ENCODE data around the gene ARHGEF4. TPM values are rescaled to one million over a fixed set of nuclear protein-coding genes. Genes with fewer than 3 reads are reported as not detected.

Gene ARHGEF4
- total RNA-seq, 1 experiment from 2014 or later: 12.6 TPM

DNA sequence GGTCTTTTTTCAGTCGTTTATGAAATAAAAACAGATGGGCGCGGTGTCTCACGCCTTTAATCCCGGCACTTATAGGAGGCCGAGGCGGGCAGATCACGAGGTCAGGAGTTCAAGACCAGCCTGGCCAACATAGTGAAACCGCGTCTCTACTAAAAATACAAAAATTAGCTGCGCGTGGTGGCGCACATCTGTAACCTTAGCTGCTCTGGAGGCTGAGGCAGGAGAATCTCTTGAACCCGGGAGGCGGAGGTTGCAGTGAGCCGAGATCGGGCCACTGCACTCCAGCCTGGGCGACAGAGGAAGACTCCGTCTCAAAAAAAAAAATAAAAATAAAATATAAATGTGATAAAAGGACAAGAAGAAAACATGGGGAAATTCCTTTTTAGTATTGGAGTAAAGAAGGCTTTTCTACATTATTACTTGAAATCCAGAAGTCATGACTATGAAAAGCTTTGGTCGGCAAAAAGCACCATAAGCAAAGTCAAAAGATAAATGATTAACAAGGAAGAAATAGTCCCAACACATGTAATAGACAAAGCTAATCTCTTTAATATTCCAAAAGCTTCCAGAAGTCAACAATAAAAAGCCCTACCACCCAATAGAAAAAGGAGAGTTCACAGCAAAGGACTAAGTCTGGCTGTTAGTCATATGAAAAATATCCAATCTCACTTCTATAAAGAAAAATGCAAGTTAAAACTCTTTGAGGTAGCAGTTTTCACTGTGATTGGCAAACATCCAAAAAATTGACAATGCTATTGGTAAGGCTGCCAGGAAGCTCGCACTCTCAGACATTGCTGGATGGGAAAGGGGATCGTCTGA, 258.0 kb downstream of the ARHGEF4 start:
- Histone ChIP-seq H4K91ac (ENCODE audit: insufficient read length, low read depth, low read length) (no peak overlapping the region), H2BK20ac (ENCODE audit: low read depth, low read length, poor library complexity, severe bottlenecking) (no peak overlapping the region), H4K5ac (ENCODE audit: insufficient read length, low read depth, low read length) (no peak overlapping the region), H2AFZ (ENCODE audit: low read length) (no peak overlapping the region), H4K20me1 (ENCODE audit: control insufficient read depth, insufficient read depth, insufficient read length) (no peaks in the 10 kb centered on the region), H2BK15ac (ENCODE audit: low read depth, low read length) (no peak overlapping the region), H3K9me3 (ENCODE audit: control insufficient read depth, low read depth, low read length) (no peaks in the 10 kb centered on the region), H3K4ac (ENCODE audit: low read depth, low read length) (no peak overlapping the region), H3K56ac (ENCODE audit: insufficient read length, low read depth, low read length) (no peak overlapping the region), H3K27ac (ENCODE audit: insufficient read length, low read depth, low read length) (no peak overlapping the region), H3K18ac (ENCODE audit: insufficient read length, low read depth, low read length) (no peak overlapping the region), H3K27me3 (ENCODE audit: insufficient read depth, low read length) (no peaks in the 10 kb centered on the region), H3K14ac (ENCODE audit: insufficient read depth, low read length) (no peak overlapping the region), H3K9ac (ENCODE audit: extremely low read depth, insufficient read length, low read length) (no peak overlapping the region), H3K23ac (ENCODE audit: insufficient read length, low read depth, low read length) (no peak overlapping the region), H3K79me2 (ENCODE audit: insufficient read depth, low read length) (peaks cover 22% of the 10 kb centered on the region; the same call in 1 of the 2 replicates), H3K4me2 (ENCODE audit: insufficient read depth, insufficient read length, low read length) (no peak overlapping the region), H3T11ph (ENCODE audit: low read length) (no peak overlapping the region), H2AK5ac (ENCODE audit: insufficient read length, low read length) (no peak overlapping the region), H3K4me1 (ENCODE audit: insufficient read depth, low read length) (no peaks in the 10 kb centered on the region), H2BK120ac (ENCODE audit: low read depth, low read length, poor library complexity, severe bottlenecking) (no peak overlapping the region), H4K8ac (replicated peaks; ENCODE audit: insufficient read length, low read depth, low read length) (no peak overlapping the region), H3K23me2 (ENCODE audit: insufficient read length, low read depth, low read length, poor library complexity, severe bottlenecking) (no peaks in the 10 kb centered on the region), H2BK12ac (ENCODE audit: insufficient read length, low read depth, low read length) (no peak overlapping the region), H2BK5ac (ENCODE audit: insufficient read length, low read length) (no peak overlapping the region), H3K79me1 (ENCODE audit: insufficient read depth, low read depth, low read length, poor library complexity, severe bottlenecking) (peaks cover 3% of the 10 kb centered on the region)
- Mint-ChIP-seq H3K27me3 (ENCODE audit: low read depth) (no peaks in the 10 kb centered on the region), H3K4me3 (peak overlapping the region; percentile 85 to 89), H3K4me1 (peaks cover 4 to 7% of the 10 kb centered on the region in 2 experiments; a peak in 2 of 4 replicates), H3K36me3 (ENCODE audit: insufficient read depth in 1 of 3, low read depth in 3 of 3) (peaks cover 9 to 18% (median 10%) of the 10 kb centered on the region in 3 experiments; a peak in 5 of 7 replicates), H3K27ac (no peak overlapping the region), H3K9me3 (no peaks in the 10 kb centered on the region; a peak in 1 of 5 replicates)
- DNase-seq: no peak
- no CpG with 5 or more reads among the region's 22 CpGs for WGBS (ENCODE audit: extremely low coverage, insufficient read length, low lambda C conversion rate)
- TF ChIP-seq, protein P1, sequence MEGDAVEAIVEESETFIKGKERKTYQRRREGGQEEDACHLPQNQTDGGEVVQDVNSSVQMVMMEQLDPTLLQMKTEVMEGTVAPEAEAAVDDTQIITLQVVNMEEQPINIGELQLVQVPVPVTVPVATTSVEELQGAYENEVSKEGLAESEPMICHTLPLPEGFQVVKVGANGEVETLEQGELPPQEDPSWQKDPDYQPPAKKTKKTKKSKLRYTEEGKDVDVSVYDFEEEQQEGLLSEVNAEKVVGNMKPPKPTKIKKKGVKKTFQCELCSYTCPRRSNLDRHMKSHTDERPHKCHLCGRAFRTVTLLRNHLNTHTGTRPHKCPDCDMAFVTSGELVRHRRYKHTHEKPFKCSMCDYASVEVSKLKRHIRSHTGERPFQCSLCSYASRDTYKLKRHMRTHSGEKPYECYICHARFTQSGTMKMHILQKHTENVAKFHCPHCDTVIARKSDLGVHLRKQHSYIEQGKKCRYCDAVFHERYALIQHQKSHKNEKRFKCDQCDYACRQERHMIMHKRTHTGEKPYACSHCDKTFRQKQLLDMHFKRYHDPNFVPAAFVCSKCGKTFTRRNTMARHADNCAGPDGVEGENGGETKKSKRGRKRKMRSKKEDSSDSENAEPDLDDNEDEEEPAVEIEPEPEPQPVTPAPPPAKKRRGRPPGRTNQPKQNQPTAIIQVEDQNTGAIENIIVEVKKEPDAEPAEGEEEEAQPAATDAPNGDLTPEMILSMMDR (conservative IDR thresholded peaks at IDR 0.05): no peak

Other genes with a start within 250 kb of the ARHGEF4 start
- 0.22 TPM in 1 of 2 replicates, not detected in the other for gene CFC1, start 237.3 kb upstream of the ARHGEF4 start, total RNA-seq (2021)
- not detected in 2 replicates for gene POTEJ, start 225.5 kb upstream of the ARHGEF4 start, total RNA-seq (2021)
- gene GPR148, start 107.8 kb upstream of the ARHGEF4 start, total RNA-seq (2021): not detected in 2 replicates
- 0.59 TPM in 2 replicates for gene AMER3, start 81.4 kb upstream of the ARHGEF4 start, total RNA-seq (2021)